Brain pericyte (primary cell): ENCODE data around the gene SQOR.

ENCODE experiments used
- DNase-seq: peaks from one replicate; pipeline ENCODE4 v3.0.0-alpha.2; 2012; ENCODE audit warnings: low read depth, low spot score

The SQOR gene

GRCh38 chr15:45660231-45660979 lies 25.6 kb downstream of the SQOR start:
- DNase-seq = no peak

GRCh38 chr15:45662375-45662774 lies 27.5 kb downstream of the SQOR start:
- DNase-seq = no peak

DNA sequence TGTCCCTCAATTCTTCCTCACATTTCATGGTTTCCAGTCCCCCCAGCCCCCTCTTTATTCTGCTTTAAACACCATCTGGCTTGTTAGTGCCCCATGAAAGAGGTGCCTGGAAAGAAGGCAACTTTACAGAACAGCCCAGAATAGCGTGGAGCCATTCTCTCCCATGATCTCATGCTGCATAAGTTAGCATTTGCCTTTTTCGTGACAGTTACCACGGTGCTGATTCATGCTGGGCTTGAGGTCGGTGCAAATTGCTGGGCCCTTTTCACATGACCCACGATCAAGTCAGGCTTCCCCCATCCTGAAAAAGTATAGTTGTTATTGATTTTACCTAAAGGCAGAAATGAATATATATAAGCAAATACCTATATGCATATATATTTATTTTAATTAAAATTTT lies 29.6 kb downstream of the SQOR start:
- DNase-seq = no peak

- DNase-seq = no peak
Observed at GRCh38 chr15:45665261-45665660, 30.4 kb downstream of the SQOR start.

- no peak for DNase-seq
Observed at GRCh38 chr15:45666119-45666875, 31.5 kb downstream of the SQOR start.

GRCh38 chr15:45667002-45667401 lies 32.2 kb downstream of the SQOR start:
- no peak for DNase-seq

DNA sequence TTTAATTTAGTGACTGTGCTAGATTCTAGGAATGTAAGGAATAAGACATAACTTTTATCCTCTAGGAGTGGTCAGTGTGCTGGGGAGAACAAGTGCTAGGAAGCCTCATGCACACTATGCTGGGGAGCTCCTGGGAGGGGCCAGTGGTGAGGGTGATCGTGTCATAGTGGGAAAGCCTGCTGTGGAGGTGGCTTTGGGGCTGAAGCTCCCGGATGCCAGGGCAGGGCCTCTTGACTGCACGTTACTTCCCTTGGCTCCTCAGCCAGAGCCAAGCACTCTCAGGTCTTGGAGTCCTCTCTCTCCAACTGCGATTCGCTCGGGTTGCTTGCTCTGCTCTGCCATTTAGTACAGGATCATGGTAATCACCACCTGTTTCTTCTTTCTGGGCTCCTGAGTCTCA lies 33.6 kb downstream of the SQOR start:
- no peak for DNase-seq

DNA sequence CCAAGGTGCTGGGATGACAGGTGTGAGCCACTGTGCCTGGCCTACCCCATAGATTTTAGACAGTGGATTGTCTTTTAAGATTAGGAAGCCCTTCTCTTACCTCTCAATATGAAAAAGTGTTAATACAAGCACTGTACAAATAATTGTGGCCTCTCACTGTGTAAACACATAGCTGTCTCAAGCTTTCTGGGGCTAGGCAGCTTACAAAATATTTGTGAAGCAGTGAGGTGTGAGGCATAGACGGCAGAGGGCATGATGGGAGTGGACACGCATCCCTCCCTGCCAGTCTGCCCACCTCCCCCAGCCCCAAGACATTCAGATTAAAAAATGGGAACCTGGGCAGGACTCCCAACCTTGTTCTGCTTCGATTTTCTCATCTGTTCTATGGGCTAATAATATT lies 34.6 kb downstream of the SQOR start:
- DNase-seq = no peak

DNA sequence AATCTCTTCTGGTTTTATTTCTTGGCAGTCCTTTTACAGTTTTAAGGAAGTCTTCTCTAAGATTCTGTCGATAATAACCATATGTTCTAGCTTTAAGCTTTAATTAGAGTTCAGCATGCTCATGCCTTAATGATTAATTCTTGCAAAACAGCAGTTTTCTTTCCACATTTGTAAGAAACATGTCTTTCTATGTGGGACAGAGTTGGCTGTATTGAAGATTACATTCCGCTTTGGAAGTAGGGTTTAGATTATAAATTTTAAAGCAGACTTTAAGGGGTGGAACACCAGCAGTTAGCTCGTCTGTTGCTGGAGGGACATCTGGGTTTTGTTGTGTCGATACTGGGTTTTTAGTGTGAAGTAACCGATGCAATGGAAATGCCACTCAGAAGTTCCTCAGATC lies 35.3 kb downstream of the SQOR start:
- DNase-seq = no peak

- DNase-seq = no peak
Observed at GRCh38 chr15:45670511-45670910, 35.7 kb downstream of the SQOR start.

GRCh38 chr15:45674677-45675076 lies 39.8 kb downstream of the SQOR start:
- DNase-seq = no peak

GRCh38 chr15:45677797-45678196 lies 43.0 kb downstream of the SQOR start:
- DNase-seq = no peak

- DNase-seq = no peak
Observed at GRCh38 chr15:45678459-45679178, 43.8 kb downstream of the SQOR start.

DNA sequence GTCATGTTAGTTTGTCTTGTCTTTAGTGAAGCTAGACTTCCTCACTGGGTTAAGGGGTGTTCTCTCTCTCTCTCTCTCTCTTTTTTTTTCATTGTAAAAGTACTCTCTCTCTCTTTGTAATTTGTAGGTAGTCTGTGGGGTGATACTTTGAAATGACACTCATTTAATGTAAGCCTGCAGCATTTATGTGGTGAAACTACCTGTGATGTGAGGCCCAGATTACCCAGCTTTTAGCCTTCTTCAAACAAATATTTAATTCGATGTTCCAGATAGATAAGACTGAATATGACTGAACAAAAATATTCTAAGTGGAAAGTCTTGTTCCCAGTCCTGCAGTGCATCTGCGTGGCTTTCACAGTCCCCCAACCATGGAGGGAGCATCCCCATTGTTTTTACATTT lies 49.7 kb downstream of the SQOR start:
- no peak for DNase-seq

DNA sequence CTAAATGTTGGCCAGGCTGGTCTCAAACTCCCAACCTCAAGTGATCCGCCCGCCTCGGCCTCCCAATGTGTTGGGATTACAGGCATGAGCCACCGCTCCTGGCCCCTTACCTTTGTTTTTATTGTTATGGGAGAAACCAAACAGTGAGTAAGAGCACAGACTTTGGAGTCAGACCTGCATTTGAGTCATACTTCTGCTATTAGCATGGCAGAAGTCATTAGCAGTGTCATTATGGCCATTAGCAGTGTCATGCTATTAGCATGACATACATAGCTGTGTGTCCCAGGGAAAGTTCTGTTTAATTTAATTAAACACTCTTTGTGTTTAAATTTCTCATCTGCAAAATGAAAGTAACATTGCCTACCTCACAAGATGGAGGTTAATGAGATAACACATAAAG lies 54.8 kb downstream of the SQOR start:
- no peak for DNase-seq

DNA sequence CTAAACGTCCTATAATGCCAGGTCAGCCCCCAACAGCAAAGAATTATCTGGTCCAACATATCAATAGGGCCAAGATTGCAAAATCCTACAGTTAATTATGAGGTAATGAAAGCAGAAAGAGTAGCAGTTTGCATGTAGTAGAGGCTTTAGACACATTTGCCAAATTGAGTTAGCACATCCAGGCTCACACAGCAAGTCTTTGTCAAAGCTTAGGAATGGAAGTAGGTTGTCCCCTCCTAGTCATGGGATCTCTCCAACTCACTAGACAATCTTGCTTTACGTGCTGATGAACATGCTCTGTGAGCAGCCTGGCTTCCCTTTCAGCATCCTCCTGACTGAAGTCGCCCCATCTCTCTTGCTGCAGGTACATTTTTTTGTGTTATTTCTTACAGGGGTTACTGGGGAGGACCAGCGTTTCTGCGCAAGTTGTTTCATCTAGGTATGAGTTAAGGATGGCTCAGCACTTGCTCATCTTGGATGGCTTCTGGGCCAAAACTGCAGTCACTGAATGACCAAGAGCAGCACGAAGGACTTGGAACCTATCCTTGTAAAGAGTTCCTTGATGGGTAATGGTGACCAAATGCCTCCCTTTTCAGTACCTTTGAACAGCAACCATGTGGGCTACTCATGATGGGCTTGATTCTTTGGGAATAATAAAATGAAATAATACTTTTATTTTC lies 55.9 kb downstream of the SQOR start:
- DNase-seq = no peak

DNA sequence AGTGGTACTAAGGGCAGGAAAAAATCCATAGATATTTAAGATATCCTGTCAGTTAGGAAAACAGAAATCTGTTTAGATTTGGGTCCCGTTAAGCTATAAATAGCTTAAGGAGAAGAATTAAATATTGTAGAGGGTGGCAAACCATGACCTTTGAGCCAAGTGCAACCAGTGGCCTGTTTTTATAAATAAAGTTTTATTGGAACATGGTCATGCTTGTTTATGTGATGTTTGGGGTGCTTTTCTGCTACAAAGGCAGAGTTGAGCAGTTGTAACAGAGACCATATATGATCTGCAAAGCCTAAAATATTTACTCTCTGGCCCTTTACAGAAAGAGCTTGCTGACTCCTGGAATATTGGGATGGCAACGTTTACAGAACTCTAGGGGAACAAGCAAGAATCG lies 66.3 kb downstream of the SQOR start:
- DNase-seq = no peak

DNA sequence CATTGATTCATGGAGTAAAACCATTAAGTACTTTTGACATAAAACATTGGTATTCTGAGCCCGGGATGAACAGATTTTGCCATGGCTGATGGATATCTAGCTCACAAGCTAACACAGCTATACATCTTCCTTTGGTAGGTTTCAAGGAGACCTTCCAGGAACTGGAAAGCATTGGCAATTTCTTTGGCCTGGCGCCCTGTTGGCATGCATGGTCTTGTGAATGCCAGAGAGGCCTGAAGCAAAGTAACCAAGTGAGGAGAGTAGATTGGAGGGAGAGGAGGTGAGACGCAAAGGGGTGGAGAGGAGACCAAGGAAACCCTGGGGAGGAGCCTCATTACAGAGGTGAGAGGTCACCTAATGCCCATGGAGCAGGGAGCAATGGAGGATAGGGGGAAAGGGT lies 67.2 kb downstream of the SQOR start:
- no peak for DNase-seq

GRCh38 chr15:45703670-45704328 lies 69.0 kb downstream of the SQOR start:
- DNase-seq = no peak

- no peak for DNase-seq
Observed at GRCh38 chr15:45704329-45705249, 69.8 kb downstream of the SQOR start.
